HG02938 (cell line): ENCODE results near the gene EVL.

ENCODE experiments used
- ATAC-seq: cut with Tn5 transposase; IDR thresholded peaks from one replicate; pipeline ENCODE4 v1.9.1; 2021; ENCODE audit warnings: mild to moderate bottlenecking, moderate library complexity; ENCODE audit not compliant: unreplicated experiment

The EVL gene

GRCh38 chr14:100122481-100123223 lies 57.4 kb downstream of the EVL start:
- ATAC-seq: no peak

GRCh38 chr14:100123618-100124017 lies 58.4 kb downstream of the EVL start:
- no peak for ATAC-seq

GRCh38 chr14:100124551-100125088 lies 59.4 kb downstream of the EVL start:
- ATAC-seq: no peak

GRCh38 chr14:100126401-100126800 lies 61.2 kb downstream of the EVL start:
- ATAC-seq: no peak

GRCh38 chr14:100127853-100128455 lies 62.7 kb downstream of the EVL start:
- ATAC-seq: no peak

- ATAC-seq: no peak
These were observed 63.5 kb downstream of the EVL start for GRCh38 chr14:100128688-100129087.

GRCh38 chr14:100129161-100129589 lies 64.0 kb downstream of the EVL start:
- ATAC-seq: no peak

GRCh38 chr14:100130521-100130920 lies 65.3 kb downstream of the EVL start:
- ATAC-seq: no peak

- no peak for ATAC-seq
These were observed 66.0 kb downstream of the EVL start for GRCh38 chr14:100131181-100131580.

GRCh38 chr14:100132161-100132902 lies 67.1 kb downstream of the EVL start:
- no peak for ATAC-seq

GRCh38 chr14:100132903-100133510 lies 67.8 kb downstream of the EVL start:
- ATAC-seq: no peak

- no peak for ATAC-seq
These were observed 69.4 kb downstream of the EVL start for GRCh38 chr14:100134586-100134985.

GRCh38 chr14:100135073-100135472 lies 69.9 kb downstream of the EVL start:
- ATAC-seq: no peak

GRCh38 chr14:100135784-100136183 lies 70.6 kb downstream of the EVL start:
- no peak for ATAC-seq

- ATAC-seq: no peak
These were observed 72.0 kb downstream of the EVL start for GRCh38 chr14:100137173-100137572.

- ATAC-seq: no peak
These were observed 73.0 kb downstream of the EVL start for GRCh38 chr14:100138082-100138787.

GRCh38 chr14:100138955-100139354 lies 73.7 kb downstream of the EVL start:
- no peak for ATAC-seq

GRCh38 chr14:100140452-100141078 lies 75.3 kb downstream of the EVL start:
- no peak for ATAC-seq

GRCh38 chr14:100141098-100141497 lies 75.9 kb downstream of the EVL start:
- no peak for ATAC-seq
